Measurements from ENCODE around the gene BLCAP. TPM values are rescaled to one million over a fixed set of nuclear protein-coding genes. Genes with fewer than 3 reads are reported as not detected.

BLCAP gene
- total RNA-seq, 2 donors from 2014 or later = 93.0 to 101 TPM

- H3K27me3 ChIP-seq (replicated peaks; ENCODE audit: insufficient read depth) = no peaks in the 10 kb centered on the region
- H3K4me1 ChIP-seq (replicated peaks) = no peaks in the 10 kb centered on the region
- no peak for DNase-seq (ENCODE audit: low spot score)
- TF ChIP-seq POLR2A (IDR thresholded peaks at IDR 0.05) = no peak
- no peaks in the 10 kb centered on the region for H3K36me3 ChIP-seq
- intact Hi-C loops (cut with DNase I) = no loop called here
- no peak overlapping the region for H3K4me3 ChIP-seq
- H3K27ac ChIP-seq = no peak overlapping the region
- no peaks in the 10 kb centered on the region for H3K9me3 ChIP-seq
Measured at GRCh38 chr20:37547912-37548311, 20.2 kb upstream of the BLCAP start.

DNA sequence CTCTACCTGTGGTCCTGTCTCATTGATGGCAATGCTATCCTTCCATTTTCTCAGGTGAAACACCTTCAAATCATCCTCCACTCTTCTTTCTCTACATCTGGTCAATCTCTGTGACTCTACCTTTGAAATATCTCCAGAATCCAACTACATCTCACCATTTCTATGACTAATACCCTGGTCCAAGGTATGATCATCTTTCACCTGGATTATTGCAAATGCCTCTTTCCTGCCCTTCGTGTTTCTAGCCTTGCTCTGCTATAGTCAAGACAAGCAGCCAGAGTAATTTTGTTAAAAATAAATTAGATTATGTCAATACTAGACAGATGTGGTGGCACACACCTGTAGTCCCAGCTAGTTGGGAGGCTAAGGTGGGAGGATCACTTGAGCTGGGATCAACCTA is 17.8 kb upstream of the BLCAP start:
- H3K4me3 ChIP-seq = no peak overlapping the region
- no peaks in the 10 kb centered on the region for H3K9me3 ChIP-seq
- 97% methylated on average over 1 of the region's 1 CpG for WGBS
- TF ChIP-seq POLR2A (IDR thresholded peaks at IDR 0.05) (no peak), CTCF (IDR thresholded peaks at IDR 0.05) (no peak), POLR2AphosphoS5 (IDR thresholded peaks at IDR 0.05) (no peak)
- no peaks in the 10 kb centered on the region for H3K4me1 ChIP-seq (replicated peaks)
- H3K27ac ChIP-seq = no peak overlapping the region
- H3K27me3 ChIP-seq (replicated peaks; ENCODE audit: insufficient read depth) = no peaks in the 10 kb centered on the region
- no peak for DNase-seq (ENCODE audit: low spot score)
- intact Hi-C loops (cut with DNase I) = no loop called here
- H3K36me3 ChIP-seq = no peaks in the 10 kb centered on the region

GRCh38 chr20:37544386-37544785 is 16.7 kb upstream of the BLCAP start:
- no peak overlapping the region for H3K4me3 ChIP-seq
- TF ChIP-seq POLR2AphosphoS5 (IDR thresholded peaks at IDR 0.05) = no peak
- TF ChIP-seq CTCF (IDR thresholded peaks at IDR 0.05) = no peak
- TF ChIP-seq POLR2A (IDR thresholded peaks at IDR 0.05) = no peak
- 85% methylated on average over 3 of the region's 3 CpGs for WGBS
- H3K27ac ChIP-seq = no peak overlapping the region
- H3K4me1 ChIP-seq (replicated peaks) = no peaks in the 10 kb centered on the region
- intact Hi-C loops (cut with DNase I) = no loop called here
- H3K36me3 ChIP-seq = no peaks in the 10 kb centered on the region
- H3K27me3 ChIP-seq (replicated peaks; ENCODE audit: insufficient read depth) = no peaks in the 10 kb centered on the region
- no peak for DNase-seq (ENCODE audit: low spot score)
- H3K9me3 ChIP-seq = no peaks in the 10 kb centered on the region

GRCh38 chr20:37543828-37544227 is 16.2 kb upstream of the BLCAP start:
- intact Hi-C loops (cut with DNase I) = no loop called here
- DNase-seq (ENCODE audit: low spot score) = no peak
- Histone ChIP-seq H3K27ac (no peak overlapping the region), H3K9me3 (no peaks in the 10 kb centered on the region), H3K4me3 (no peak overlapping the region), H3K4me1 (replicated peaks) (no peaks in the 10 kb centered on the region), H3K36me3 (no peaks in the 10 kb centered on the region), H3K27me3 (replicated peaks; ENCODE audit: insufficient read depth) (no peaks in the 10 kb centered on the region)
- WGBS = 41% methylated on average over 3 of the region's 3 CpGs
- TF ChIP-seq CTCF (IDR thresholded peaks at IDR 0.05) (peak in 1 of 4 experiments; percentile 61), POLR2A (IDR thresholded peaks at IDR 0.05) (no peak)

GRCh38 chr20:37542281-37542680 is 14.6 kb upstream of the BLCAP start:
- 42% methylated on average over 6 of the region's 6 CpGs for WGBS
- no peak overlapping the region for H3K4me3 ChIP-seq

More at GRCh38 chr20:37542281-37542680, 14.6 kb upstream of the BLCAP start:
- Histone ChIP-seq H3K4me1 (replicated peaks) (no peaks in the 10 kb centered on the region), H3K27ac (no peak overlapping the region), H3K9me3 (no peaks in the 10 kb centered on the region), H3K36me3 (no peaks in the 10 kb centered on the region), H3K27me3 (replicated peaks; ENCODE audit: insufficient read depth) (no peaks in the 10 kb centered on the region)
- intact Hi-C loops (cut with DNase I) = no loop called here
- TF ChIP-seq POLR2A (IDR thresholded peaks at IDR 0.05) = peak; percentile 36
- no peak for TF ChIP-seq CTCF (IDR thresholded peaks at IDR 0.05)
- no peak for TF ChIP-seq POLR2AphosphoS5 (IDR thresholded peaks at IDR 0.05)
- DNase-seq (ENCODE audit: low spot score) = no peak
